IMR-90 (cell line): Measurements from ENCODE around the gene SMIM5. TPM values are rescaled to one million over a fixed set of nuclear protein-coding genes. Genes with fewer than 3 reads are reported as not detected.
A peak's percentile ranks its signal among the peaks of the same experiment; 100 is the strongest.

Source experiments
- ATAC-seq: fragments of 200-7000 bp; cut with Tn5 transposase; 2 replicates; pipeline ENCODE4 v1.9.1; 2020; ENCODE audit warnings: low read depth, mild to moderate bottlenecking, moderate library complexity
- BruUV-seq: library from RNA; stranded (reverse); fragments of 400-500 nt; replicated peaks from 2 replicates; lab custom pipeline; 2021; lab: Mats Ljungman, UMichigan
- CTCF ChIA-PET: fragments of 300-600 bp; formaldehyde crosslinking; extraction: SDS; loops from one replicate; lab custom pipeline; 2021; ENCODE audit warnings: antibody characterized with exemption; lab: Yijun Ruan, JAX
- POLR2A ChIA-PET: fragments of 300-600 bp; sonication (Branson Sonifier 250); formaldehyde crosslinking; loops from one replicate; lab custom pipeline; 2022; ENCODE audit warnings: antibody characterized with exemption; ENCODE audit not compliant: unreplicated experiment; lab: Charles Lee
- DNase-seq: peaks from one replicate; pipeline ENCODE4 v3.0.0; 2013
- H2AFZ ChIP-seq: replicated peaks from 2 replicates; pipeline ENCODE3; 2013; ENCODE audit warnings: low read length, mild to moderate bottlenecking; ENCODE audit not compliant: poor library complexity
- H2AK5ac ChIP-seq: 2 replicates; pipeline ENCODE4 v1.6.1; 2013; ENCODE audit warnings: low read depth, low read length, inconsistent platforms
- H2AK9ac ChIP-seq: replicated peaks from 2 replicates; pipeline ENCODE3; 2013; ENCODE audit warnings: mild to moderate bottlenecking, low read depth, low read length, moderate library complexity; ENCODE audit not compliant: poor library complexity
- H2BK120ac ChIP-seq: 2 replicates; pipeline ENCODE4 v1.6.1; 2013; ENCODE audit warnings: low read depth, low read length, inconsistent platforms
- H2BK15ac ChIP-seq: 3 replicates; pipeline ENCODE4 v1.6.1; 2013; ENCODE audit warnings: low read depth, low read length, inconsistent platforms
- H2BK20ac ChIP-seq: 2 replicates; pipeline ENCODE4 v1.6.1; 2013; ENCODE audit warnings: low read depth, mild to moderate bottlenecking, inconsistent platforms, low read length, moderate library complexity
- H2BK5ac ChIP-seq: 2 replicates; pipeline ENCODE4 v1.6.1; 2013; ENCODE audit warnings: mild to moderate bottlenecking, low read depth, low read length, inconsistent platforms; ENCODE audit not compliant: poor library complexity, severe bottlenecking
- H3K14ac ChIP-seq: replicated peaks from 2 replicates; pipeline ENCODE4 v1.6.1; 2013; ENCODE audit warnings: low read depth, low read length, inconsistent platforms
- H3K18ac ChIP-seq: 2 replicates; pipeline ENCODE4 v1.6.1; 2013; ENCODE audit warnings: low read depth, low read length, control low read depth
- H3K23ac ChIP-seq: 2 replicates; pipeline ENCODE4 v1.6.1; 2013; ENCODE audit warnings: low read depth, low read length, inconsistent platforms
- H3K27ac ChIP-seq: 2 replicates; pipeline ENCODE4 v1.5.1; 2013; ENCODE audit warnings: mild to moderate bottlenecking, control low read depth, low read length; ENCODE audit not compliant: insufficient read depth
- H3K27me3 ChIP-seq: 2 replicates; pipeline ENCODE4 v1.6.1; 2013; ENCODE audit warnings: low read length; ENCODE audit not compliant: control insufficient read depth, insufficient read depth
- H3K36me3 ChIP-seq: 2 replicates; pipeline ENCODE4 v1.6.1; 2013; ENCODE audit warnings: low read length, mixed read lengths; ENCODE audit not compliant: control insufficient read depth, insufficient read depth
- H3K4ac ChIP-seq: 2 replicates; pipeline ENCODE4 v1.6.1; 2013; ENCODE audit warnings: low read depth, low read length, inconsistent platforms
- H3K4me1 ChIP-seq: 2 replicates; pipeline ENCODE4 v1.6.1; 2013; ENCODE audit warnings: low read length, mixed read lengths; ENCODE audit not compliant: control insufficient read depth, insufficient read depth
- H3K4me2 ChIP-seq: 2 replicates; pipeline ENCODE4 v1.6.1; 2013; ENCODE audit warnings: low read depth, mild to moderate bottlenecking, control low read depth, low read length, moderate library complexity
- H3K4me3 ChIP-seq: 2 replicates; pipeline ENCODE4 v1.5.1; 2013; ENCODE audit warnings: low read depth, mild to moderate bottlenecking, control low read depth, low read length, moderate library complexity; ENCODE audit not compliant: insufficient read depth
- H3K56ac ChIP-seq: 2 replicates; pipeline ENCODE4 v1.6.1; 2013; ENCODE audit warnings: low read length, inconsistent platforms; ENCODE audit not compliant: insufficient read depth; ENCODE audit errors: extremely low read depth
- H3K79me1 ChIP-seq, 2 experiments: 2 replicates each; pipeline ENCODE4 v1.6.1; 2013; ENCODE audit warnings: low read length in 2 of 2, inconsistent platforms in 1 of 2, low read depth in 1 of 2
- H3K9ac ChIP-seq: 2 replicates; pipeline ENCODE4 v1.6.1; 2013; ENCODE audit warnings: low read depth, low read length, control low read depth
- H3K9me1 ChIP-seq: 2 replicates; pipeline ENCODE4 v1.6.1; 2013; ENCODE audit warnings: low read length, inconsistent platforms; ENCODE audit not compliant: insufficient read depth
- H3K9me3 ChIP-seq: 2 replicates; pipeline ENCODE4 v1.6.1; 2013; ENCODE audit warnings: low read length; ENCODE audit not compliant: control insufficient read depth, insufficient read depth
- H4K20me1 ChIP-seq: 2 replicates; pipeline ENCODE4 v1.6.1; 2013; ENCODE audit warnings: low read length, inconsistent platforms; ENCODE audit not compliant: insufficient read depth
- H4K5ac ChIP-seq: 2 replicates; pipeline ENCODE4 v1.6.1; 2013; ENCODE audit warnings: mild to moderate bottlenecking, low read depth, low read length, control low read depth
- H4K8ac ChIP-seq, 2 experiments: 2 replicates each; pipeline ENCODE4 v1.6.1; 2013; ENCODE audit warnings: low read depth in 2 of 2, low read length in 2 of 2, control low read depth in 1 of 2, inconsistent platforms in 1 of 2
- H4K91ac ChIP-seq: 2 replicates; pipeline ENCODE4 v1.6.1; 2013; ENCODE audit warnings: low read depth, low read length, inconsistent platforms; ENCODE audit not compliant: insufficient read depth
- BHLHE40 ChIP-seq: fragments of 150-350 bp; IDR thresholded peaks from 2 replicates; pipeline ENCODE4 v1.6.1; 2016; ENCODE audit warnings: mild to moderate bottlenecking, low read depth, low read length
- CTCF ChIP-seq: conservative IDR thresholded peaks from 2 replicates; pipeline ENCODE4 v1.5.1; 2012; ENCODE audit warnings: mild to moderate bottlenecking, low read depth, low read length, improper control_type of control experiment
- MAFK ChIP-seq: IDR thresholded peaks from 2 replicates; pipeline ENCODE4 v1.6.1; 2012; ENCODE audit warnings: low read depth, low read length, improper control_type of control experiment
- MAZ ChIP-seq: IDR thresholded peaks from 2 replicates; pipeline ENCODE4 v1.6.1; 2012; ENCODE audit warnings: low read depth, mild to moderate bottlenecking, low read length, improper control_type of control experiment, moderate library complexity, borderline replicate concordance
- POLR2A ChIP-seq: IDR thresholded peaks from 2 replicates; pipeline ENCODE4 v1.6.1; 2012; ENCODE audit warnings: mild to moderate bottlenecking, low read depth, low read length
- WGBS, 2 experiments: methylation state at CpG; one replicate each; pipeline versions ENCODE4 v1.1.5 to v1.1.7; 2013; ENCODE audit warnings: missing lambda C conversion rate in 2 of 2; ENCODE audit not compliant: insufficient read length in 1 of 2; ENCODE audit errors: extremely low coverage in 2 of 2; 5-methylcytosine and 5-hydroxymethylcytosine counted together
- dilution Hi-C: fragments of 300-500 bp; cut with HindIII; formaldehyde crosslinking; loops from one replicate; pipeline ENCODE4 v1.14.3; 2018; ENCODE audit warnings: low sequenced_read_pairs; ENCODE audit not compliant: unreplicated experiment
- in situ Hi-C: fragments of 300-500 bp; cut with MboI; formaldehyde crosslinking; loops from 3 replicates; pipeline ENCODE4 v1.14.3; 2019; ENCODE audit warnings: low sequenced_read_pairs, inconsistent platforms, mixed read lengths
- intact Hi-C: fragments of 100-400 bp; cut with micrococcal nuclease; formaldehyde crosslinking; loops from 2 replicates; pipeline ENCODE4 v1.10.0; 2022
- polyA plus RNA-seq, 3 experiments: library from polyadenylated mRNA; depleted of rRNA; stranded (reverse); fragments of >200 nt; gene quantifications; 2 replicates each; pipeline ENCODE4 v1.2.3, GENCODE V29; 2012; ENCODE audit warnings: low replicate concordance in 1 of 3
- total RNA-seq: library from RNA; depleted of rRNA; stranded (reverse); fragments of >200 nt; gene quantifications from 2 replicates; pipeline ENCODE4 v1.2.3, GENCODE V29; 2012

SMIM5 gene
- total and polyA plus RNA-seq, 2 of the 4 experiments (the other 2 are of a cell fraction): not detected

- Histone ChIP-seq H3K18ac (no peak overlapping the region), H3K27ac (no peak overlapping the region), H3K23ac (no peak overlapping the region), H3K79me1 (no peaks in the 10 kb centered on the region), H3K9ac (no peak overlapping the region), H4K8ac (no peak overlapping the region), H3K9me1 (no peaks in the 10 kb centered on the region), H3K4me1 (peaks cover 5% of the 10 kb centered on the region; the same call in 1 of the 2 replicates), H3K27me3 (0 out of 2 replicates have a peak, but pooled peaks cover 1% of the 10 kb centered on the region), H2BK15ac (no peak overlapping the region), H2BK5ac (no peak overlapping the region), H2AK5ac (no peak overlapping the region), H3K9me3 (no peaks in the 10 kb centered on the region), H2BK120ac (no peak overlapping the region), H3K4me3 (no peak overlapping the region), H4K5ac (no peak overlapping the region), H3K4me2 (no peak overlapping the region), H4K91ac (no peak overlapping the region), H3K36me3 (peaks cover 6% of the 10 kb centered on the region; the same call in 1 of the 2 replicates), H3K56ac (no peak overlapping the region), H2AFZ (no peak overlapping the region), H2AK9ac (no peak overlapping the region), H2BK20ac (no peak overlapping the region), H3K4ac (no peak overlapping the region), H4K20me1 (no peaks in the 10 kb centered on the region; the same call in 1 of the 2 replicates), H3K14ac (no peak overlapping the region)
- intact Hi-C loops: no loop called here
- DNase-seq: peak; percentile 4
- CTCF ChIA-PET: interaction anchor here (0.5 kb wide), 1 partner anchor 99 kb away, joined by 3 read pairs; no protein-coding TSS in a partner anchor
- 98% methylated on average over 6 of the region's 15 CpGs; no CpG with 5 or more reads in 1 of the 2 experiments for WGBS, 2 experiments
- BruUV-seq: no TSS peak
- dilution Hi-C loops: no loop called here
- in situ Hi-C loops: no loop called here
- peak; percentile 73 for ATAC-seq
- POLR2A ChIA-PET: no interaction called here
- TF ChIP-seq MAFK (no peak), BHLHE40 (no peak), CTCF (peak; percentile 56), POLR2A (no peak), MAZ (peak; percentile 53; the same call in 1 of the 2 replicates)
These were observed 7.3 kb upstream of the SMIM5 start for GRCh38 chr17:75625813-75626486.
